ENCODE measurements around the gene ARL6IP5. TPM values are rescaled to one million over a fixed set of nuclear protein-coding genes. Genes with fewer than 3 reads are reported as not detected.

ARL6IP5 gene
- total and polyA plus RNA-seq, 2 of the 13 experiments (the other 11 are each of a cell fraction or from before 2014, with no cell fraction given): 23.7 to 29.6 TPM

- H3K9ac ChIP-seq (ENCODE audit: insufficient read depth, low read depth, low read length): no peak overlapping the region
- peaks cover 37% of the 10 kb centered on the region for H3K79me2 ChIP-seq (ENCODE audit: insufficient read depth, low read length)
- ChIA-PET CTCF (ENCODE audit: low intra/inter-chr PET ratio, low total read pairs) (no interaction called here), POLR2A (no interaction called here)
- DNase-seq (ENCODE audit: low spot score) (no peak), FAIRE-seq (no peak), ATAC-seq (no peak)
- peak; percentile 38; the same call in 1 of the 2 replicates for TF ChIP-seq ARID3A (IDR thresholded peaks at IDR 0.05; ENCODE audit: low read depth, low read length)
- TF ChIP-seq FOSL2 (CRISPR knock-in tag; IDR thresholded peaks at IDR 0.05): peak; percentile 30; the same call in 1 of the 2 replicates
- 0 out of 2 replicates have a peak, but pooled peaks have one; percentile 29 for TF ChIP-seq ZMYM3 (CRISPR knock-in tag; IDR thresholded peaks at IDR 0.05)
- TF ChIP-seq ZNF629 (CRISPR knock-in tag; conservative IDR thresholded peaks at IDR 0.05): peak; percentile 84
- TF ChIP-seq U2AF1 (optimal IDR thresholded peaks at IDR 0.05; ENCODE audit: low read depth, low read length): no peak
- no TSS peak for BruUV-seq (replicated peaks)
- intact Hi-C loops (cut with micrococcal nuclease; ENCODE audit: unreplicated experiment): no loop called here
- no peaks in the 10 kb centered on the region for H3K36me3 ChIP-seq (replicated peaks in 1 of 2; ENCODE audit: control insufficient read depth in 1 of 2, insufficient read depth in 2 of 2, low read length in 2 of 2)
- WGBS (ENCODE audit: low lambda C conversion rate): 48% methylated on average over 5 of the region's 5 CpGs
- H2AFZ ChIP-seq (ENCODE audit: low read length): no peak overlapping the region
- H3K4me2 ChIP-seq (ENCODE audit: low read depth, low read length): 0 out of 2 replicates have a peak overlapping the region, but pooled peaks have one; percentile 24
- no peak overlapping the region for H3K4me3 ChIP-seq (replicated peaks in 1 of 3; ENCODE audit: insufficient read depth in 1 of 3, low read depth in 2 of 3, low read length in 3 of 3)
- no peak overlapping the region for H3K27ac ChIP-seq (ENCODE audit: extremely low read length, insufficient read depth, low read length)
- in situ Hi-C loops (cut with HindIII; ENCODE audit: extremely low pct_ligation_motif_present, low pct_unique_long_range_greater_than_20kb): no loop called here
- no peaks in the 10 kb centered on the region for H4K20me1 ChIP-seq (ENCODE audit: insufficient read depth, low read length)
- H3K27me3 ChIP-seq (ENCODE audit: control insufficient read depth in 1 of 2, insufficient read depth in 2 of 2, low read length in 2 of 2): no peaks in the 10 kb centered on the region; a peak in 1 of 5 replicates
- H3K4me1 ChIP-seq (ENCODE audit: insufficient read depth, low read length): peaks cover 65% of the 10 kb centered on the region
- no peaks in the 10 kb centered on the region for H3K9me3 ChIP-seq (ENCODE audit: low read length)
These were observed 3.0 kb upstream of the ARL6IP5 start for GRCh38 chr3:69081583-69082262.

GRCh38 chr3:69082361-69082760 is 2.4 kb upstream of the ARL6IP5 start:
- Histone ChIP-seq H4K20me1 (ENCODE audit: insufficient read depth, low read length) (no peaks in the 10 kb centered on the region), H3K9ac (ENCODE audit: insufficient read depth, low read depth, low read length) (no peak overlapping the region), H3K36me3 (replicated peaks in 1 of 2; ENCODE audit: control insufficient read depth in 1 of 2, insufficient read depth in 2 of 2, low read length in 2 of 2) (no peaks in the 10 kb centered on the region), H3K27ac (ENCODE audit: extremely low read length, insufficient read depth, low read length) (no peak overlapping the region), H3K4me1 (ENCODE audit: insufficient read depth, low read length) (peaks cover 70% of the 10 kb centered on the region), H2AFZ (ENCODE audit: low read length) (no peak overlapping the region), H3K27me3 (ENCODE audit: control insufficient read depth in 1 of 2, insufficient read depth in 2 of 2, low read length in 2 of 2) (no peaks in the 10 kb centered on the region; a peak in 1 of 5 replicates), H3K4me3 (replicated peaks in 1 of 3; ENCODE audit: insufficient read depth in 1 of 3, low read depth in 2 of 3, low read length in 3 of 3) (no peak overlapping the region), H3K9me3 (ENCODE audit: low read length) (no peaks in the 10 kb centered on the region), H3K4me2 (ENCODE audit: low read depth, low read length) (no peak overlapping the region), H3K79me2 (ENCODE audit: insufficient read depth, low read length) (peaks cover 33% of the 10 kb centered on the region)
- FAIRE-seq (no peak), ATAC-seq (no peak), DNase-seq (ENCODE audit: low spot score) (no peak)
- BruUV-seq (replicated peaks): no TSS peak
- intact Hi-C loops (cut with micrococcal nuclease; ENCODE audit: unreplicated experiment) (no loop called here), in situ Hi-C loops (cut with HindIII; ENCODE audit: extremely low pct_ligation_motif_present, low pct_unique_long_range_greater_than_20kb) (no loop called here)
- POLR2A ChIA-PET: no interaction called here
- CTCF ChIA-PET (ENCODE audit: low intra/inter-chr PET ratio, low total read pairs): no interaction called here
- WGBS (ENCODE audit: low lambda C conversion rate): 37% methylated on average over 2 of the region's 2 CpGs
- TF ChIP-seq ZNF792 (CRISPR knock-in tag; IDR thresholded peaks at IDR 0.05): no peak
- no peak for TF ChIP-seq MAX (IDR thresholded peaks at IDR 0.05)
- no peak for TF ChIP-seq FUBP1 (CRISPR knock-in tag; IDR thresholded peaks at IDR 0.05; ENCODE audit: borderline replicate concordance)
- TF ChIP-seq TGIF2 (CRISPR knock-in tag; IDR thresholded peaks at IDR 0.05): no peak
- no peak for TF ChIP-seq ZNF570 (CRISPR knock-in tag; IDR thresholded peaks at IDR 0.05; ENCODE audit: borderline replicate concordance)
- TF ChIP-seq PCBP2 (optimal IDR thresholded peaks at IDR 0.05; ENCODE audit: low read depth, low read length, poor library complexity, severe bottlenecking): no peak
- no peak for TF ChIP-seq AGO2 (optimal IDR thresholded peaks at IDR 0.05; ENCODE audit: low read depth, low read length)

Data from HepG2 (cell line).